GM12878 (cell line): ENCODE measurements around the gene MTMR6. TPM values are rescaled to one million over a fixed set of nuclear protein-coding genes. Genes with fewer than 3 reads are reported as not detected.

Source experiments
- ATAC-seq: fragments of 200-7000 bp; cut with Tn5 transposase; 3 replicates; pipeline ENCODE4 v1.9.1; 2020; ENCODE audit warnings: mild to moderate bottlenecking, moderate library complexity
- BruUV-seq: library from RNA; stranded (reverse); fragments of 400-500 nt; replicated peaks from 2 replicates; lab custom pipeline; 2021; lab: Mats Ljungman, UMichigan
- CTCF ChIA-PET: fragments of 300-600 bp; sonication (Branson Sonifier 250); formaldehyde crosslinking; extraction: SDS; loops from one replicate; lab custom pipeline; 2021; ENCODE audit warnings: inconsistent platforms; lab: Yijun Ruan, JAX
- POLR2A ChIA-PET: fragments of 350-600 bp; formaldehyde crosslinking; extraction: SDS; loops from one replicate; lab custom pipeline; 2021; ENCODE audit warnings: inconsistent platforms; lab: Charles Lee
- RAD21 ChIA-PET: fragments of 300-600 bp; sonication (Branson Sonifier 250); formaldehyde crosslinking; loops from one replicate; lab custom pipeline; 2023; ENCODE audit warnings: antibody characterized with exemption; ENCODE audit not compliant: unreplicated experiment; lab: Charles Lee
- SMC1A ChIA-PET: fragments of 300-600 bp; sonication (Branson Sonifier 250); formaldehyde crosslinking; loops from one replicate; lab custom pipeline; 2023; ENCODE audit not compliant: unreplicated experiment, uncharacterized antibody; lab: Charles Lee
- DNase-seq: peaks from one replicate; pipeline ENCODE4 v3.0.0-alpha.2; 2011; ENCODE audit warnings: low read depth, low spot score
- FAIRE-seq: peaks from 3 replicates; lab custom pipeline; 2011; peaks lifted over from hg19 to GRCh38; lab: Jason Lieb, UNC
- H2AFZ ChIP-seq: 2 replicates; pipeline ENCODE4 v1.6.0; 2011; ENCODE audit warnings: low read depth, low read length, control low read depth; ENCODE audit not compliant: control insufficient read depth
- H3K27ac ChIP-seq: 2 replicates; pipeline ENCODE4 v1.5.1; 2011; ENCODE audit warnings: control low read depth; ENCODE audit not compliant: control insufficient read depth, insufficient read depth
- H3K27me3 ChIP-seq, 2 experiments: replicated peaks in 1 of 2; 2 replicates each; pipeline versions ENCODE4 v1.6.0 to v1.6.1; 2011; ENCODE audit warnings: low read length in 1 of 2; ENCODE audit not compliant: control insufficient read depth in 2 of 2, insufficient read depth in 2 of 2
- H3K36me3 ChIP-seq, 2 experiments: 2 replicates each; pipeline ENCODE4 v1.5.1; 2011; ENCODE audit warnings: low read length in 1 of 2; ENCODE audit not compliant: control insufficient read depth in 2 of 2, insufficient read depth in 2 of 2
- H3K4me1 ChIP-seq: 2 replicates; pipeline ENCODE4 v1.6.1; 2011; ENCODE audit warnings: mild to moderate bottlenecking, low read length, moderate library complexity, mixed read lengths; ENCODE audit not compliant: control insufficient read depth, insufficient read depth
- H3K4me2 ChIP-seq: 2 replicates; pipeline ENCODE4 v1.6.0; 2011; ENCODE audit warnings: control low read depth; ENCODE audit not compliant: control insufficient read depth, insufficient read depth
- H3K4me3 ChIP-seq: fragments of 200-600 bp; sonication (generic); 2 replicates; pipeline ENCODE4 v1.5.1; 2016
- H3K79me2 ChIP-seq: 2 replicates; pipeline ENCODE4 v1.6.0; 2011; ENCODE audit warnings: low read length; ENCODE audit not compliant: control insufficient read depth, insufficient read depth
- H3K9ac ChIP-seq: 2 replicates; pipeline ENCODE4 v1.8.0; 2011; ENCODE audit warnings: low read length, control low read depth, mixed read lengths; ENCODE audit not compliant: control insufficient read depth, insufficient read depth
- H3K9me3 ChIP-seq: replicated peaks from 3 replicates; pipeline ENCODE4 v1.5.1; 2011; ENCODE audit warnings: mild to moderate bottlenecking, low read length; ENCODE audit not compliant: control insufficient read depth, insufficient read depth
- H4K20me1 ChIP-seq: 2 replicates; pipeline ENCODE4 v1.6.0; 2011; ENCODE audit not compliant: control insufficient read depth, insufficient read depth
- CREM ChIP-seq: IDR thresholded peaks from 2 replicates; pipeline ENCODE4 v1.6.1; 2014; ENCODE audit warnings: antibody characterized with exemption, low read depth
- E4F1 ChIP-seq: fragments of 450-650 bp; IDR thresholded peaks from 2 replicates; pipeline ENCODE4 v1.6.1; 2018; ENCODE audit warnings: borderline replicate concordance, mild to moderate bottlenecking; ENCODE audit not compliant: partially characterized antibody
- MEF2A ChIP-seq: IDR thresholded peaks from 2 replicates; pipeline ENCODE4 v1.6.1; 2011; ENCODE audit warnings: low read depth, mild to moderate bottlenecking, low read length, moderate library complexity; ENCODE audit not compliant: insufficient read depth
- POLR2AphosphoS5 ChIP-seq: IDR thresholded peaks from 2 replicates; pipeline ENCODE4 v1.6.1; 2011; ENCODE audit warnings: mild to moderate bottlenecking, low read length, inconsistent platforms
- RELA ChIP-seq: fragments of 450-650 bp; IDR thresholded peaks from 2 replicates; pipeline ENCODE4 v1.8.0; 2014; ENCODE audit warnings: borderline replicate concordance; ENCODE audit not compliant: partially characterized antibody
- USF1 ChIP-seq: IDR thresholded peaks from 2 replicates; pipeline ENCODE4 v1.6.1; 2011; ENCODE audit warnings: borderline replicate concordance, low read depth, mild to moderate bottlenecking, moderate library complexity, mixed read lengths, low read length; ENCODE audit not compliant: insufficient read depth; ENCODE audit errors: extremely low read length
- ZNF217 ChIP-seq: fragments of 450-650 bp; IDR thresholded peaks from 2 replicates; pipeline ENCODE4 v1.6.1; 2017; ENCODE audit warnings: antibody characterized with exemption, mild to moderate bottlenecking
- ZNF24 ChIP-seq: fragments of 450-650 bp; IDR thresholded peaks from 2 replicates; pipeline ENCODE4 v1.6.1; 2017; ENCODE audit warnings: antibody characterized with exemption, mild to moderate bottlenecking
- WGBS: methylation state at CpG from one replicate; pipeline ENCODE4 v1.1.6; 2016; ENCODE audit warnings: low lambda C conversion rate; ENCODE audit not compliant: insufficient replicate concordance, insufficient coverage; ENCODE audit errors: missing lambda C conversion rate; 5-methylcytosine and 5-hydroxymethylcytosine counted together
- in situ Hi-C: fragments of 300-500 bp; cut with MboI; formaldehyde crosslinking; loops from 9 replicates; pipeline ENCODE4 v1.14.3; 2018; ENCODE audit warnings: mixed read lengths
- intact Hi-C: fragments of 100-400 bp; cut with micrococcal nuclease; formaldehyde crosslinking; loops from one replicate; pipeline ENCODE4 v1.14.2; 2022; ENCODE audit not compliant: unreplicated experiment
- polyA plus RNA-seq, 11 experiments: library from polyadenylated mRNA; depleted of rRNA in 4 of 11; unstranded in 6 of 11; stranded (reverse) in 5 of 11; fragments of >200 nt; fragmentation: Nextera tagmentation in 4 of 11; fragmentation: Illumina TruSeq in 1 of 11; extraction: Ambion mirVana in 4 of 11; extraction: Trizol in 1 of 11; gene quantifications; 1 replicate in 1 of 11; 2 replicates in 10 of 11; pipeline versions ENCODE4 v1.2.1 to v1.2.3, GENCODE V29; 2011 to 2016; ENCODE audit warnings: inconsistent platforms in 2 of 11, missing spikeins in 2 of 11, low read depth in 1 of 11
- total RNA-seq, 4 experiments: library from RNA; depleted of rRNA in 3 of 4; stranded (reverse); fragments of >200 nt in 3 of 4; fragmentation: Illumina TruSeq in 1 of 4; extraction: Trizol in 1 of 4; gene quantifications; 2 replicates each; pipeline versions ENCODE4 v1.2.1 to v1.2.3, GENCODE V29; 2013 to 2021
- TF ChIP-seq, protein P1 (sequence below): fragments of 450-650 bp; IDR thresholded peaks from 2 replicates; pipeline ENCODE4 v1.6.1; 2017; ENCODE audit warnings: borderline replicate concordance

The MTMR6 gene
- total and polyA plus RNA-seq, 10 of the 15 experiments (the other 5 are each of a cell fraction or from before 2014, with no cell fraction given) = 9.8 to 24.2 (median 16.0) TPM

- peaks cover 0 to 2% of the 10 kb centered on the region in 2 experiments; a peak in 2 of 4 replicates for H3K36me3 ChIP-seq
- H4K20me1 ChIP-seq = no peaks in the 10 kb centered on the region; the same call in 1 of the 2 replicates
- H3K9ac ChIP-seq = no peak overlapping the region
- no peak overlapping the region for H3K4me3 ChIP-seq
- SMC1A ChIA-PET = interaction anchor here (3.4 kb wide), 1 partner anchor 8 kb away, joined by 20 read pairs; no protein-coding TSS in a partner anchor
- H3K4me2 ChIP-seq = no peak overlapping the region
- DNase-seq (no peak), ATAC-seq (peak; percentile 61), FAIRE-seq (peak; percentile 31)
- no peaks in the 10 kb centered on the region for H3K27me3 ChIP-seq
- WGBS = 21% methylated on average over 2 of the region's 2 CpGs
- no peaks in the 10 kb centered on the region for H3K79me2 ChIP-seq
- RAD21 ChIA-PET = interaction anchor here (1.3 kb wide), 1 partner anchor 10 kb away, joined by 3 read pairs; no protein-coding TSS in a partner anchor
- in situ Hi-C loops = no loop called here
- no peak overlapping the region for H3K27ac ChIP-seq
- intact Hi-C loops = no loop called here
- H2AFZ ChIP-seq = no peak overlapping the region
- H3K9me3 ChIP-seq = no peaks in the 10 kb centered on the region
- POLR2A ChIA-PET = no interaction called here
- TF ChIP-seq POLR2AphosphoS5 (no peak), ZNF24 (no peak), E4F1 (no peak), USF1 (no peak), RELA (no peak), CREM (no peak), MEF2A (no peak), ZNF217 (no peak)
- TF ChIP-seq, protein P1, sequence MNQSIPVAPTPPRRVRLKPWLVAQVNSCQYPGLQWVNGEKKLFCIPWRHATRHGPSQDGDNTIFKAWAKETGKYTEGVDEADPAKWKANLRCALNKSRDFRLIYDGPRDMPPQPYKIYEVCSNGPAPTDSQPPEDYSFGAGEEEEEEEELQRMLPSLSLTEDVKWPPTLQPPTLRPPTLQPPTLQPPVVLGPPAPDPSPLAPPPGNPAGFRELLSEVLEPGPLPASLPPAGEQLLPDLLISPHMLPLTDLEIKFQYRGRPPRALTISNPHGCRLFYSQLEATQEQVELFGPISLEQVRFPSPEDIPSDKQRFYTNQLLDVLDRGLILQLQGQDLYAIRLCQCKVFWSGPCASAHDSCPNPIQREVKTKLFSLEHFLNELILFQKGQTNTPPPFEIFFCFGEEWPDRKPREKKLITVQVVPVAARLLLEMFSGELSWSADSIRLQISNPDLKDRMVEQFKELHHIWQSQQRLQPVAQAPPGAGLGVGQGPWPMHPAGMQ = no peak
- H3K4me1 ChIP-seq = peaks cover 6% of the 10 kb centered on the region; the same call in 1 of the 2 replicates
- no TSS peak for BruUV-seq
- CTCF ChIA-PET = interaction anchor here (1.0 to 2.8 kb wide), 4 partner anchors 10 to 99 kb away, joined by 3 to 13 read pairs (median 4); partner anchors contain the start of gene MTMR6
Measured at GRCh38 chr13:25276748-25277147, 10.5 kb downstream of the MTMR6 start.
